DOHH2 (cell line): ENCODE data around the gene EN2.
A peak's percentile ranks its signal among the peaks of the same experiment; 100 is the strongest.

Experiments used
- H3F3A ChIP-seq: fragments of 200-600 bp; sonication (generic), shearing (Covaris generic); 2 replicates; pipeline ENCODE4 v1.6.0; 2016; ENCODE audit warnings: antibody characterized with exemption, mild to moderate bottlenecking; ENCODE audit not compliant: control insufficient read depth, insufficient read depth
- H3K27ac ChIP-seq: fragments of 200-600 bp; sonication (generic); 2 replicates; pipeline ENCODE4 v1.5.1; 2014; ENCODE audit warnings: low read depth, mild to moderate bottlenecking, low read length, moderate library complexity
- H3K27me3 ChIP-seq: fragments of 200-600 bp; sonication (generic); 2 replicates; pipeline ENCODE4 v1.6.1; 2014; ENCODE audit warnings: mild to moderate bottlenecking, low read length, mixed read lengths; ENCODE audit not compliant: control insufficient read depth
- H3K36me3 ChIP-seq: fragments of 200-600 bp; sonication (generic); 2 replicates; pipeline ENCODE4 v1.6.1; 2014; ENCODE audit warnings: mild to moderate bottlenecking, low read length, moderate library complexity, mixed read lengths; ENCODE audit not compliant: control insufficient read depth
- H3K4me1 ChIP-seq: fragments of 200-600 bp; sonication (generic); 2 replicates; pipeline ENCODE4 v1.6.1; 2014; ENCODE audit warnings: mild to moderate bottlenecking, low read length, mixed read lengths; ENCODE audit not compliant: control insufficient read depth
- H3K4me2 ChIP-seq: fragments of 200-600 bp; sonication (generic); 2 replicates; pipeline ENCODE4 v1.6.0; 2014; ENCODE audit warnings: mild to moderate bottlenecking, low read length, moderate library complexity
- H3K4me3 ChIP-seq: fragments of 200-600 bp; sonication (generic); 2 replicates; pipeline ENCODE4 v1.5.1; 2014; ENCODE audit warnings: mild to moderate bottlenecking, low read length, mixed read lengths
- H3K79me2 ChIP-seq: fragments of 200-600 bp; sonication (generic); 2 replicates; pipeline ENCODE4 v1.6.1; 2014; ENCODE audit warnings: mild to moderate bottlenecking, low read length, mixed read lengths; ENCODE audit not compliant: control insufficient read depth
- H3K9me2 ChIP-seq: fragments of 200-600 bp; sonication (generic); replicated peaks from 2 replicates; pipeline ENCODE4 v1.6.1; 2014; ENCODE audit warnings: mild to moderate bottlenecking, low read length, mixed read lengths; ENCODE audit not compliant: control insufficient read depth
- H3K9me3 ChIP-seq: fragments of 200-600 bp; sonication (generic); 2 replicates; pipeline ENCODE4 v1.6.1; 2014; ENCODE audit warnings: antibody characterized with exemption, low read length, mixed read lengths; ENCODE audit not compliant: control insufficient read depth, insufficient read depth
- H4K20me1 ChIP-seq: fragments of 200-600 bp; sonication (generic); 2 replicates; pipeline ENCODE4 v1.6.0; 2014; ENCODE audit warnings: low read depth, mild to moderate bottlenecking, antibody characterized with exemption, low read length, moderate library complexity; ENCODE audit not compliant: control insufficient read depth, insufficient read depth
- EZH2phosphoT487 ChIP-seq: fragments of 200-600 bp; sonication (generic); IDR thresholded peaks from 2 replicates; pipeline ENCODE4 v1.6.1; 2017; ENCODE audit warnings: borderline replicate concordance, mild to moderate bottlenecking, antibody characterized with exemption, low read length, moderate library complexity, mixed read lengths
- TF ChIP-seq, protein P1 (sequence below): fragments of 200-600 bp; sonication (generic); IDR thresholded peaks from one replicate; pipeline ENCODE4 v1.5.1; 2014; ENCODE audit warnings: antibody characterized with exemption, mild to moderate bottlenecking, low read depth, low read length; ENCODE audit not compliant: poor library complexity, severe bottlenecking

The EN2 gene

DNA sequence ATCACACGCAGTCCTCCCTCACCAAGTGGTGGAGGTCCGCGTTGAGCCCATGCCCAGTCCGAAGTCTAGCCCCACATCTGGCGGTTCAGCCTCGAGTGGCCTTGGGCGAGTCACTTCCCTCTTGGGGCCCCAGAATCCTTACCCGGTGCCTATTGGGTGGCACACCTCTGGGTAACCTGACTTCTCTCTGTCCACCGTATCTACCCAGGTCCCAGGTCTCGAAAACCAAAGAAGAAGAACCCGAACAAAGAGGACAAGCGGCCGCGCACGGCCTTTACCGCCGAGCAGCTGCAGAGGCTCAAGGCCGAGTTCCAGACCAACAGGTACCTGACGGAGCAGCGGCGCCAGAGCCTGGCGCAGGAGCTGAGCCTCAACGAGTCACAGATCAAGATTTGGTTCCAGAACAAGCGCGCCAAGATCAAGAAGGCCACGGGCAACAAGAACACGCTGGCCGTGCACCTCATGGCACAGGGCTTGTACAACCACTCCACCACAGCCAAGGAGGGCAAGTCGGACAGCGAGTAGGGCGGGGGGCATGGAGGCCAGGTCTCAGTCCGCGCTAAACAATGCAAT, 4.3 kb downstream of the EN2 start:
- H3K27me3 ChIP-seq: peaks cover 35% of the 10 kb centered on the region
- H4K20me1 ChIP-seq: no peaks in the 10 kb centered on the region

DNA sequence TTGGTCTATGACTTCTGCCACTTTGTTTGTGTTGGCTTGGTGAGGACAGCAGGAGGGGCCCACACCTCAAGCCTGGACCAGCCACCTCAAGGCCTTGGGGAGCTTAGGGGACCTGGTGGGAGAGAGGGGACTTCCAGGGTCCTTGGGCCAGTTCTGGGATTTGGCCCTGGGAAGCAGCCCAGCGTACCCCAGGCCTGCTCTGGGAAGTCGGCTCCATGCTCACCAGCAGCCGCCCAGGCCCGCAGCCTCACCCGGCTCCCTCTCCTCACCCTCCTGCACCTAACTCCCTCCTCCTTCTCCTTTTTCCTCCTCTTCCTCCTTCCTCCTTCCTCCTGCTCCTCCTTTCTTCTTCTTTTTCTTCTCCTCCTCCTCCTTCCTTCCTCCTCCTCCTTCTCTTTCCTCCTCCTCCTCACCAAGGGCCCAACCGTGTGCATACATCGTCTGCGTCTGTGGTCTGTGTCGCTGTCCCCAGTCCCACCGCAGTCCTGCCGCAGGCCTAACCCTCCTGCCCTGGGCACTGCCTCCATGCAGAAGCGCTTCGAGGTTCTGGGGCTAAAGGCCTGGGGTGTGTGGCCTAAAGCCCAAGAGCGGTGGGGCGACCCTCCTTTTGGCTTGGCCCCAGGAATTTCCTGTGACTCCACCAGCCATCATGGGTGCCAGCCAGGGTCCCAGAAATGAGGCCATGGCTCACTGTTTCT, 5.3 kb downstream of the EN2 start:
- H3K27me3 ChIP-seq: peaks cover 35% of the 10 kb centered on the region
- no peaks in the 10 kb centered on the region for H4K20me1 ChIP-seq
- H3K36me3 ChIP-seq: no peaks in the 10 kb centered on the region
- H3K4me1 ChIP-seq: no peaks in the 10 kb centered on the region
- no peaks in the 10 kb centered on the region for H3F3A ChIP-seq
- H3K4me3 ChIP-seq: no peak overlapping the region
- no peak overlapping the region for H3K4me2 ChIP-seq
- no peaks in the 10 kb centered on the region for H3K9me2 ChIP-seq
- no peak overlapping the region for H3K27ac ChIP-seq
- H3K9me3 ChIP-seq: no peaks in the 10 kb centered on the region
- H3K79me2 ChIP-seq: no peaks in the 10 kb centered on the region
- 0 out of 2 replicates have a peak, but pooled peaks have one; percentile 32 for TF ChIP-seq EZH2phosphoT487
- TF ChIP-seq, protein P1, sequence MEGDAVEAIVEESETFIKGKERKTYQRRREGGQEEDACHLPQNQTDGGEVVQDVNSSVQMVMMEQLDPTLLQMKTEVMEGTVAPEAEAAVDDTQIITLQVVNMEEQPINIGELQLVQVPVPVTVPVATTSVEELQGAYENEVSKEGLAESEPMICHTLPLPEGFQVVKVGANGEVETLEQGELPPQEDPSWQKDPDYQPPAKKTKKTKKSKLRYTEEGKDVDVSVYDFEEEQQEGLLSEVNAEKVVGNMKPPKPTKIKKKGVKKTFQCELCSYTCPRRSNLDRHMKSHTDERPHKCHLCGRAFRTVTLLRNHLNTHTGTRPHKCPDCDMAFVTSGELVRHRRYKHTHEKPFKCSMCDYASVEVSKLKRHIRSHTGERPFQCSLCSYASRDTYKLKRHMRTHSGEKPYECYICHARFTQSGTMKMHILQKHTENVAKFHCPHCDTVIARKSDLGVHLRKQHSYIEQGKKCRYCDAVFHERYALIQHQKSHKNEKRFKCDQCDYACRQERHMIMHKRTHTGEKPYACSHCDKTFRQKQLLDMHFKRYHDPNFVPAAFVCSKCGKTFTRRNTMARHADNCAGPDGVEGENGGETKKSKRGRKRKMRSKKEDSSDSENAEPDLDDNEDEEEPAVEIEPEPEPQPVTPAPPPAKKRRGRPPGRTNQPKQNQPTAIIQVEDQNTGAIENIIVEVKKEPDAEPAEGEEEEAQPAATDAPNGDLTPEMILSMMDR: no peak

More for the DNA sequence above, 4.3 kb downstream of the EN2 start:
- Histone ChIP-seq H3K9me2 (no peaks in the 10 kb centered on the region), H3K9me3 (no peaks in the 10 kb centered on the region), H3K4me1 (no peaks in the 10 kb centered on the region), H3F3A (no peaks in the 10 kb centered on the region), H3K79me2 (no peaks in the 10 kb centered on the region), H3K4me2 (no peak overlapping the region), H3K4me3 (no peak overlapping the region), H3K36me3 (no peaks in the 10 kb centered on the region), H3K27ac (no peak overlapping the region)
- TF ChIP-seq EZH2phosphoT487: no peak
- TF ChIP-seq, protein P1: no peak

DNA sequence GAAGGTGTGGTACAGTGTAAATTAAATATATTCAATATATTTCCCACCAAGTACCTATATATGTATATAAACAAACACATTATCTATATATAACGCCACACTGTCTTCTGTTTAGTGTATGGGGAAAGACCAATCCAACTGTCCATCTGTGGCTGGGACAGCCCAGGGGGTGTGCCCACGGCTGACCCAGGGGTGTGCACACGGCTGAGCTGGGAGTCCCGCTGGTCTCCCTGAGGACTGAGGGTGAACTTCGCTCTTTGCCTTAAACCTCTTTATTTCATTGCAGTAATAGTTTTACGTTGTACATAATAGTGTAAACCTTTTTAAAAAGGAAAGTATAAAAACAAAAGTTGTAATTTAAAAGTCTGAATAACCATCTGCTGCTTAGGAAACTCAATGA, 6.3 kb downstream of the EN2 start:
- H4K20me1 ChIP-seq: no peaks in the 10 kb centered on the region
- H3K27ac ChIP-seq: no peak overlapping the region
- H3K4me1 ChIP-seq: no peaks in the 10 kb centered on the region
- TF ChIP-seq, protein P1: no peak
- no peak; the same call in 1 of the 2 replicates for TF ChIP-seq EZH2phosphoT487
- H3K9me2 ChIP-seq: no peaks in the 10 kb centered on the region
- H3K4me2 ChIP-seq: no peak overlapping the region
- H3K27me3 ChIP-seq: peaks cover 42% of the 10 kb centered on the region
- no peaks in the 10 kb centered on the region for H3K36me3 ChIP-seq
- H3K79me2 ChIP-seq: no peaks in the 10 kb centered on the region
- H3K9me3 ChIP-seq: no peaks in the 10 kb centered on the region
- H3F3A ChIP-seq: no peaks in the 10 kb centered on the region
- H3K4me3 ChIP-seq: no peak overlapping the region
